ENCODE results near the gene RBM7.

- TF ChIP-seq CTCF (IDR thresholded peaks at IDR 0.05; ENCODE audit: insufficient read depth, low read length, poor library complexity, severe bottlenecking) = no peak
- TF ChIP-seq EZH2phosphoT487 (conservative IDR thresholded peaks at IDR 0.05; ENCODE audit: low read length) = no peak
These were observed 29.8 kb downstream of the RBM7 start for GRCh38 chr11:114430290-114430689.
